Measurements from ENCODE around the gene PPFIA1. TPM values are rescaled to one million over a fixed set of nuclear protein-coding genes. Genes with fewer than 3 reads are reported as not detected.

Gene PPFIA1
- total RNA-seq, 1 donor from 2014 or later = 52.3 TPM

GRCh38 chr11:70354629-70355028 is 84.1 kb downstream of the PPFIA1 start:
- no peak for DNase-seq (ENCODE audit: low spot score)
- no peaks in the 10 kb centered on the region for H3K27me3 Mint-ChIP-seq (ENCODE audit: unreplicated experiment)
- no peak overlapping the region for H3K27ac Mint-ChIP-seq (ENCODE audit: unreplicated experiment)
- H3K36me3 Mint-ChIP-seq (ENCODE audit: low read depth, unreplicated experiment) = peaks cover 25% of the 10 kb centered on the region
- no peaks in the 10 kb centered on the region for H3K9me3 Mint-ChIP-seq (ENCODE audit: unreplicated experiment)
- no peak overlapping the region for H3K4me3 Mint-ChIP-seq (ENCODE audit: unreplicated experiment)
- H3K4me1 Mint-ChIP-seq (ENCODE audit: unreplicated experiment) = peaks cover 3% of the 10 kb centered on the region
- TF ChIP-seq, protein P1, sequence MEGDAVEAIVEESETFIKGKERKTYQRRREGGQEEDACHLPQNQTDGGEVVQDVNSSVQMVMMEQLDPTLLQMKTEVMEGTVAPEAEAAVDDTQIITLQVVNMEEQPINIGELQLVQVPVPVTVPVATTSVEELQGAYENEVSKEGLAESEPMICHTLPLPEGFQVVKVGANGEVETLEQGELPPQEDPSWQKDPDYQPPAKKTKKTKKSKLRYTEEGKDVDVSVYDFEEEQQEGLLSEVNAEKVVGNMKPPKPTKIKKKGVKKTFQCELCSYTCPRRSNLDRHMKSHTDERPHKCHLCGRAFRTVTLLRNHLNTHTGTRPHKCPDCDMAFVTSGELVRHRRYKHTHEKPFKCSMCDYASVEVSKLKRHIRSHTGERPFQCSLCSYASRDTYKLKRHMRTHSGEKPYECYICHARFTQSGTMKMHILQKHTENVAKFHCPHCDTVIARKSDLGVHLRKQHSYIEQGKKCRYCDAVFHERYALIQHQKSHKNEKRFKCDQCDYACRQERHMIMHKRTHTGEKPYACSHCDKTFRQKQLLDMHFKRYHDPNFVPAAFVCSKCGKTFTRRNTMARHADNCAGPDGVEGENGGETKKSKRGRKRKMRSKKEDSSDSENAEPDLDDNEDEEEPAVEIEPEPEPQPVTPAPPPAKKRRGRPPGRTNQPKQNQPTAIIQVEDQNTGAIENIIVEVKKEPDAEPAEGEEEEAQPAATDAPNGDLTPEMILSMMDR (IDR thresholded peaks at IDR 0.05; ENCODE audit: unreplicated experiment) = no peak

- Mint-ChIP-seq H3K27me3 (ENCODE audit: unreplicated experiment) (no peaks in the 10 kb centered on the region), H3K9me3 (ENCODE audit: unreplicated experiment) (no peaks in the 10 kb centered on the region), H3K4me1 (ENCODE audit: unreplicated experiment) (no peaks in the 10 kb centered on the region), H3K4me3 (ENCODE audit: unreplicated experiment) (no peak overlapping the region), H3K27ac (ENCODE audit: unreplicated experiment) (no peak overlapping the region), H3K36me3 (ENCODE audit: low read depth, unreplicated experiment) (peaks cover 27% of the 10 kb centered on the region)
- TF ChIP-seq, protein P1 (IDR thresholded peaks at IDR 0.05; ENCODE audit: unreplicated experiment) = no peak
- no peak for DNase-seq (ENCODE audit: low spot score)
These were observed 88.3 kb downstream of the PPFIA1 start for GRCh38 chr11:70358753-70359152.

DNA sequence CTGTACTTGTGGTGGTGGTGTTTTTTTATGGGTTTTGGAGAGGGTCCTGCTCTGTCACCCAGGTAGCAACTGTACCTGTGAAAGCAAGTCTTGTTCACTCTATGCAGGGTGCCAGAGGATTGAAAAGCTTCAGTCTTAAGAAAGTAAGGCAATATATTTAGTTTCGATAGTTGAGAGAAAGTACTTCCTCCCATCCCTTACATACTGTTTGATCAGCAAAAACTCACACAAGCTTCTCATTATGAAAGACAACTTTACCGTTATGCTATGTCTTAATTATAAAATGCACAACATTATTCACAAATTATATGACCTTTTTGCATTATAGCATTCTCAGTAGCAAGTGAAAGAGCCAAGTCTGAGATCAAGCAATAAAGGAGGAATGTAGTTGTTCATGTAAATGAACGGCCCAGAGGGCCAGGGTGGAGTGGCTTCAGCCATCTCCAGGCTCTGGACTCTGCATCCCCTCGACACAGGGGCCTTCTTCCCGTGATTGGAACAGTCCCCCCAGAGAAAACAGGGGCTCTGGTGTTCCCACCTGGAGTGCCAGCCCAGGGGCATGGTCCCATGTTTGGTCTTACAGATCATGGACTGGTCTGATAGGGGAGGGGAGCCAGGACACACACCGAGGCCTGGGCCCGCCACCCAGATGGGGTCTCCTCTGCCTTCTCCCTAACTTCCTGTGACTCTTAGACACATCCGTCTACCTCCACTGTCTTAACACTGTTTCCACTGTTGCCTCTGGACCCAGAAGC is 89.1 kb downstream of the PPFIA1 start:
- H3K27ac Mint-ChIP-seq (ENCODE audit: unreplicated experiment) = no peak overlapping the region
- H3K9me3 Mint-ChIP-seq (ENCODE audit: unreplicated experiment) = no peaks in the 10 kb centered on the region
- TF ChIP-seq, protein P1 (IDR thresholded peaks at IDR 0.05; ENCODE audit: unreplicated experiment) = no peak
- no peaks in the 10 kb centered on the region for H3K4me1 Mint-ChIP-seq (ENCODE audit: unreplicated experiment)
- peaks cover 22% of the 10 kb centered on the region for H3K36me3 Mint-ChIP-seq (ENCODE audit: low read depth, unreplicated experiment)
- DNase-seq (ENCODE audit: low spot score) = no peak
- peaks cover 2% of the 10 kb centered on the region for H3K27me3 Mint-ChIP-seq (ENCODE audit: unreplicated experiment)
- H3K4me3 Mint-ChIP-seq (ENCODE audit: unreplicated experiment) = no peak overlapping the region

DNA sequence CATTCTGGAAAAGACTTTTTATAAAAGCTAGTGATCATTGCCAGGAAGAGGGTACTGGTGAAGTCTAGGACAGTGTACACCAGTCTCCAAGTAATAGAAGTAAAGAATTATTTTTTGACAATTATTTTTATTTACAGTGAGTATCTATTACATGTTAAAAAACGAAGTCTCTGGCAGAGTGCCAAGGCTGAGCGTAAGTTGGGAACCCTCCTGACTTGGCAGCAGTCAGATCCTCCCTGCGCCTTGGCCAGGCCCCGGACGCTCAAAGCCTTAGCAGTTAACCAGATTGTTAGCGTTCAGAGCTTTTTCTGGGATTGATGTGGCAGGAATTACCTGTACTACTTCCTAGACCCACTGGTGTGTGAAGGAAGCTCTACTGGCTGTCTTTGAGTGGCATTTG is 89.7 kb downstream of the PPFIA1 start:
- Mint-ChIP-seq H3K9me3 (ENCODE audit: unreplicated experiment) (no peaks in the 10 kb centered on the region), H3K36me3 (ENCODE audit: low read depth, unreplicated experiment) (peaks cover 25% of the 10 kb centered on the region), H3K4me1 (ENCODE audit: unreplicated experiment) (no peaks in the 10 kb centered on the region), H3K27me3 (ENCODE audit: unreplicated experiment) (peaks cover 2% of the 10 kb centered on the region), H3K4me3 (ENCODE audit: unreplicated experiment) (no peak overlapping the region), H3K27ac (ENCODE audit: unreplicated experiment) (no peak overlapping the region)
- no peak for DNase-seq (ENCODE audit: low spot score)
- TF ChIP-seq, protein P1 (IDR thresholded peaks at IDR 0.05; ENCODE audit: unreplicated experiment) = no peak

- no peak for DNase-seq (ENCODE audit: low spot score)
- Mint-ChIP-seq H3K9me3 (ENCODE audit: unreplicated experiment) (no peaks in the 10 kb centered on the region), H3K27ac (ENCODE audit: unreplicated experiment) (no peak overlapping the region), H3K36me3 (ENCODE audit: low read depth, unreplicated experiment) (peaks cover 19% of the 10 kb centered on the region), H3K4me1 (ENCODE audit: unreplicated experiment) (no peaks in the 10 kb centered on the region), H3K4me3 (ENCODE audit: unreplicated experiment) (no peak overlapping the region), H3K27me3 (ENCODE audit: unreplicated experiment) (peaks cover 5% of the 10 kb centered on the region)
- TF ChIP-seq, protein P1 (IDR thresholded peaks at IDR 0.05; ENCODE audit: unreplicated experiment) = no peak
These were observed 93.7 kb downstream of the PPFIA1 start for GRCh38 chr11:70364178-70364577.

All from endothelial cell (in vitro differentiated cells).